ENCODE results near the gene ATXN7L2. TPM values are rescaled to one million over a fixed set of nuclear protein-coding genes. Genes with fewer than 3 reads are reported as not detected.

ATXN7L2 gene
- total and polyA plus RNA-seq, 10 of the 15 experiments (the other 5 are each of a cell fraction or from before 2014, with no cell fraction given) = 0.27 to 7.4 (median 4.9) TPM

DNA sequence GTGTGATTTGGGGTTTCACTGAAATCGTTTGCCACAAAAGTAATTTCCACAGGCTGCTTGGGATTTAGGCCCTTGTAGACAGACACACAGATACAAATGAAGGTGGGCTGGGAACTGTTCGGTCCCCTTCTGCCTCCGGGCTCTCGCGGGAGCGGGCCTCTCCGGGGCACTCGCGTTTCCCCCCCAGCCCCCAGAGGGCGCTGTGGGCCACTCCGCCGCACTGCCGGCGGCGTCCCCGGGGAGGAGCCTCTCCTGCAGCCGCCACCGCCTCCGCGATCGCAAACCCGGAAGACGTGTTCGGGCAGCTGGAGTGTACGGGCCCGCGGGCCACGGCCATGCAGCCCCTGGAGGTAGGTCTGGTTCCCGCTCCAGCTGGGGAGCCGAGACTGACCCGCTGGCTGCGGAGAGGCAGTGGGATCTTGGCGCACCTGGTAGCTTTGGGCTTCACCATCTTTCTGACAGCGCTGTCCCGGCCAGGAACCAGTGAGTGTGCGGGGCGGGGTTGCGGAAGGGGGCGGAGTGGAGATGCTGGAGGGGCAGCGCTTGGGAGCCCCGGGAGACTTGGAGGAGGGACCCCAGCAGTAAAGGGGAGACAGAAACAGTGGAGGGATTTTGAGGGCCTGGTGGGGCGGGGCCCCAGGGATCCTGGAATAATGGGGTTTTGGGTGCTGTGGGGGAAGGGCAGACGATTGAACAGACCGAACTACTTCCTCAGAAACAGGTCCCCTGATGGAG is 10.3 kb downstream of the ATXN7L2 start, which contains the start of gene CYB561D1 (continued):
- TF ChIP-seq RUNX3 (IDR thresholded peaks at IDR 0.05; ENCODE audit: low read length) (no peak; the same call in none of the 2 replicates), FOXK2 (IDR thresholded peaks at IDR 0.05) (no peak), JUNB (IDR thresholded peaks at IDR 0.05) (no peak), MTA2 (IDR thresholded peaks at IDR 0.05; ENCODE audit: low read depth) (no peak), POLR2AphosphoS5 (IDR thresholded peaks at IDR 0.05; ENCODE audit: low read length) (peak; percentile 92), WRNIP1 (IDR thresholded peaks at IDR 0.05; ENCODE audit: borderline replicate concordance, low read depth, low read length) (no peak), ASH2L (IDR thresholded peaks at IDR 0.05; ENCODE audit: borderline replicate concordance, low read depth) (no peak), RFX5 (IDR thresholded peaks at IDR 0.05; ENCODE audit: low read depth, low read length) (no peak; the same call in 1 of the 2 replicates), GABPA (IDR thresholded peaks at IDR 0.05; ENCODE audit: low read depth) (no peak), CEBPB (IDR thresholded peaks at IDR 0.05; ENCODE audit: borderline replicate concordance in 1 of 2, low read depth in 2 of 2, low read length in 2 of 2) (no peak), NR2F1 (conservative IDR thresholded peaks at IDR 0.05) (no peak; the same call in 1 of the 2 replicates), SIX5 (IDR thresholded peaks at IDR 0.05; ENCODE audit: low read depth, low read length, severe bottlenecking) (no peak), NFIC (IDR thresholded peaks at IDR 0.05; ENCODE audit: low read depth, low read length) (no peak), FOXM1 (IDR thresholded peaks at IDR 0.05; ENCODE audit: low read depth, low read length) (peak; percentile 53; the same call in 1 of the 2 replicates), SMAD1 (IDR thresholded peaks at IDR 0.05; ENCODE audit: low read depth, partially characterized antibody) (no peak), PAX8 (IDR thresholded peaks at IDR 0.05) (no peak), SREBF1 (IDR thresholded peaks at IDR 0.05; ENCODE audit: low read length) (no peak), JUND (IDR thresholded peaks at IDR 0.05; ENCODE audit: low read depth, low read length) (no peak), ZNF274 (IDR thresholded peaks at IDR 0.05; ENCODE audit: insufficient read depth, insufficient read length) (no peak), NFYA (IDR thresholded peaks at IDR 0.05; ENCODE audit: borderline replicate concordance, low read depth, low read length) (no peak), ZNF384 (IDR thresholded peaks at IDR 0.05; ENCODE audit: borderline replicate concordance, low read depth, low read length) (no peak), YBX1 (IDR thresholded peaks at IDR 0.05) (no peak), ZBED1 (IDR thresholded peaks at IDR 0.05; ENCODE audit: borderline replicate concordance) (no peak), ZZZ3 (IDR thresholded peaks at IDR 0.05; ENCODE audit: control insufficient read depth, insufficient read length, low read depth) (no peak), TCF12 (IDR thresholded peaks at IDR 0.05; ENCODE audit: low read depth, low read length) (peak; percentile 72), SP1 (IDR thresholded peaks at IDR 0.05; ENCODE audit: low read depth, low read length) (no peak)
- TF ChIP-seq, protein P1, sequence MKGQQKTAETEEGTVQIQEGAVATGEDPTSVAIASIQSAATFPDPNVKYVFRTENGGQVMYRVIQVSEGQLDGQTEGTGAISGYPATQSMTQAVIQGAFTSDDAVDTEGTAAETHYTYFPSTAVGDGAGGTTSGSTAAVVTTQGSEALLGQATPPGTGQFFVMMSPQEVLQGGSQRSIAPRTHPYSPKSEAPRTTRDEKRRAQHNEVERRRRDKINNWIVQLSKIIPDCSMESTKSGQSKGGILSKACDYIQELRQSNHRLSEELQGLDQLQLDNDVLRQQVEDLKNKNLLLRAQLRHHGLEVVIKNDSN (IDR thresholded peaks at IDR 0.05; ENCODE audit: borderline replicate concordance, extremely low read length, insufficient read depth, low read depth, low read length) = no peak
- TF ChIP-seq, protein P2, sequence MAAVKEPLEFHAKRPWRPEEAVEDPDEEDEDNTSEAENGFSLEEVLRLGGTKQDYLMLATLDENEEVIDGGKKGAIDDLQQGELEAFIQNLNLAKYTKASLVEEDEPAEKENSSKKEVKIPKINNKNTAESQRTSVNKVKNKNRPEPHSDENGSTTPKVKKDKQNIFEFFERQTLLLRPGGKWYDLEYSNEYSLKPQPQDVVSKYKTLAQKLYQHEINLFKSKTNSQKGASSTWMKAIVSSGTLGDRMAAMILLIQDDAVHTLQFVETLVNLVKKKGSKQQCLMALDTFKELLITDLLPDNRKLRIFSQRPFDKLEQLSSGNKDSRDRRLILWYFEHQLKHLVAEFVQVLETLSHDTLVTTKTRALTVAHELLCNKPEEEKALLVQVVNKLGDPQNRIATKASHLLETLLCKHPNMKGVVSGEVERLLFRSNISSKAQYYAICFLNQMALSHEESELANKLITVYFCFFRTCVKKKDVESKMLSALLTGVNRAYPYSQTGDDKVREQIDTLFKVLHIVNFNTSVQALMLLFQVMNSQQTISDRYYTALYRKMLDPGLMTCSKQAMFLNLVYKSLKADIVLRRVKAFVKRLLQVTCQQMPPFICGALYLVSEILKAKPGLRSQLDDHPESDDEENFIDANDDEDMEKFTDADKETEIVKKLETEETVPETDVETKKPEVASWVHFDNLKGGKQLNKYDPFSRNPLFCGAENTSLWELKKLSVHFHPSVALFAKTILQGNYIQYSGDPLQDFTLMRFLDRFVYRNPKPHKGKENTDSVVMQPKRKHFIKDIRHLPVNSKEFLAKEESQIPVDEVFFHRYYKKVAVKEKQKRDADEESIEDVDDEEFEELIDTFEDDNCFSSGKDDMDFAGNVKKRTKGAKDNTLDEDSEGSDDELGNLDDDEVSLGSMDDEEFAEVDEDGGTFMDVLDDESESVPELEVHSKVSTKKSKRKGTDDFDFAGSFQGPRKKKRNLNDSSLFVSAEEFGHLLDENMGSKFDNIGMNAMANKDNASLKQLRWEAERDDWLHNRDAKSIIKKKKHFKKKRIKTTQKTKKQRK (IDR thresholded peaks at IDR 0.05; ENCODE audit: low read depth, low read length) = no peak
- TF ChIP-seq, protein P3, sequence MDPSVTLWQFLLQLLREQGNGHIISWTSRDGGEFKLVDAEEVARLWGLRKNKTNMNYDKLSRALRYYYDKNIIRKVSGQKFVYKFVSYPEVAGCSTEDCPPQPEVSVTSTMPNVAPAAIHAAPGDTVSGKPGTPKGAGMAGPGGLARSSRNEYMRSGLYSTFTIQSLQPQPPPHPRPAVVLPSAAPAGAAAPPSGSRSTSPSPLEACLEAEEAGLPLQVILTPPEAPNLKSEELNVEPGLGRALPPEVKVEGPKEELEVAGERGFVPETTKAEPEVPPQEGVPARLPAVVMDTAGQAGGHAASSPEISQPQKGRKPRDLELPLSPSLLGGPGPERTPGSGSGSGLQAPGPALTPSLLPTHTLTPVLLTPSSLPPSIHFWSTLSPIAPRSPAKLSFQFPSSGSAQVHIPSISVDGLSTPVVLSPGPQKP (IDR thresholded peaks at IDR 0.05; ENCODE audit: low read depth, low read length) = no peak

Measured in GM12878 (cell line).